Measurements from ENCODE around the gene DCTPP1.
A peak's percentile ranks its signal among the peaks of the same experiment; 100 is the strongest.

DCTPP1 gene

DNA sequence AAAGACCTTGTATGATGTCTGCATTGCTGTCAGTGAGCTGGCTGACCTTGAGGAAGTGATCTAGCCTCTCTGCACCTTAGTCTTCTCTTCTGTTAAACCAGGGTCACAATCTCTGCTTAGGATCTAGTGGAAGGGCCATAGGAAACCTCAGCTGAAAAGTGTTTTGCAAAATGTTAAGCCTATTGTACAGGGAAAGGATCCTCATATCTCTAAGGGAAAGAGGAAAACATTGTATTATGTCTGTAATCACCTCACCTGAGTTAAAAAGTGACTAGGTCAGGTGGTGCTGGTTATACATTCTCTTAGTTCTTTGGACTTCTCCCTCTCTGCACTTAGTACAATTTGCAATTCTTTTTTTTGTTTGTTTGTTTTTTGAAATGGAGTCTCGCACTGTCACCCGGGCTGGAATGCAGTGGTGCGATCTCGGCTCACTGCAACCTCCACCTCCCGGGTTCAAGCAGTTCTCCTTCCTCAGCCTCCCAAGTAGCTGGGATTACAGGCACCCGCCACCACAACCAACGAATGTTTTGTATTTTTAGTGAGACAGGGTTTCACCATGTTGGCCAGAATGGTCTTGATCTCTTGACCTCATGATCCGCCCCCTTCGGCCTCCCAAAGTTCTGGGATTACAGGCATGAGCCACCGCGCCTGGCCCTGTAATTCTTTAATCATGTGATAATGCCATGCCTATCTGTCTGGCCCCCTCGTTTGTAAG is 17.8 kb upstream of the DCTPP1 start:
- DNase-seq (ENCODE audit: low spot score): no peak

DNA sequence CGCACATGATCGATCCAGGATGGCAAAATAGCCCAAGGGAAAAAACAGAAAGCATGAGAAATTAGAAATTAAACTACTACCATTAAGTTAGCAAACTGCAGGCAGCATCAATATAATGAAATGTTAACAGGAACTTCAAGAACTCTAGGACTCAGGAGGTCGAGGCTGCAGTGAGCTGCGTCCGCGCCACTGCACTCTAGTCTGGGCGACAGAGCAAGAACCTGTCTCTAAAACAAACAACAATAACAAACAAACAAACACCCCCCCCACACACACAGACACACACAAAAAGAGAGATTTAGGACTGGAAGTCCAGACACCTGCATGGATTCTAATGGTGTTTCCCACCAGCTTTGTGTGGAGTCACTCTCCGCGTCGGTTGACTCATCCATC is 16.4 kb upstream of the DCTPP1 start:
- DNase-seq (ENCODE audit: low spot score): no peak

DNA sequence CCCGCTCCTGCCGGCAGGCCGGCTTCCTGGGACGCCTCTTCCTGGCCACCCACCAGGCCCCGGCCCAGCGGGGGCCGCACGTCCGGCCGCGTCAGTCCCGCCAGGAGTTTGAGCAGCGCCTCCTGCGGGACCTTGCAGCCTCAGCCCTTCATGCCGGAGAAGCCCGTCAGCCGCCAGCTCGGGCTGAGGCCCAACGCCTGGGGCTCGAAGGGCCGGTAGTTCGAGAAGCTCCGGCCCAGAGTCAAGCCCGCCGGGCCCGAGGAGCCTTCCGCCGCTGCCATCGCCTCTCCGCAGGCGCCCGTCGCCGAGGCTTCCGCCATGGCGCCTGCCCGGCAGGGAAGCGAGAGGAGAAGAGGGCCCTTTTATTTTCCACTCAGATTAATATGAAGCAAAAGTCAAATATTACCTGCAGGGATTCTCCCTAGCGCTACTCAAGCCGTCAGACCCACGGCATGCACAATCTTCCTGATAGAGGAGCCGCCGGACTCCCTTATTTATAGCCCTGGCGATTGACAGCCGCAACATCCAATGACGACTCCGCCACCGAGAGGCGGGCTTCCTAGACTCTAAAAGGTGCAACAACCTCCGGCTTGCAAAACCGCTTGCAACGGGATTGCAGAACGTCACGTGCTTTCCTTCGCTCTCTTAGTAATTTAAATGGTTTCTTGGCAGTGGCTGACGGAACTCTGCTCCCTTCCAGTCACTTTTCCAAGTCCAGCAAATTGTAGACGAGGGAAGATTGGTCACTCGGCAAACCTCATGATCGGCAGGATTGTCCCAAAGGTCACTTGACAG is 15.8 kb upstream of the DCTPP1 start, which contains the start of gene SEPHS2:
SEPHS2 (minus strand) TSS at position 467 of the 795 bp plus-strand sequence; CDS start at position 320, 147 bp downstream.
- peak; percentile 98 for DNase-seq (ENCODE audit: low spot score)

DNA sequence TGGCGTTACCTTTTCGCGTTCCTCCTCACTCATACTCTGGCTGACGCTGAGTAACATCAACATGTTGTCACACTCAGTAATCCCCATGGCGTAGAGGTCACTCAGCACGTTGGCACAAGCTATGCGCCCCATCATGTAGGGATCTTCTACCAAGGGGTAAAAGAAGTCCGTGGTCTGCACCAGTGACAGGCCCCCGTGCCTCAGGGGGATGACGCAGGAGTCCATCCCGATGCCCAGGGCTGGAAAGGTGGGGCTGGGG is 15.2 kb upstream of the DCTPP1 start:
- no peak for DNase-seq (ENCODE audit: low spot score)

DNA sequence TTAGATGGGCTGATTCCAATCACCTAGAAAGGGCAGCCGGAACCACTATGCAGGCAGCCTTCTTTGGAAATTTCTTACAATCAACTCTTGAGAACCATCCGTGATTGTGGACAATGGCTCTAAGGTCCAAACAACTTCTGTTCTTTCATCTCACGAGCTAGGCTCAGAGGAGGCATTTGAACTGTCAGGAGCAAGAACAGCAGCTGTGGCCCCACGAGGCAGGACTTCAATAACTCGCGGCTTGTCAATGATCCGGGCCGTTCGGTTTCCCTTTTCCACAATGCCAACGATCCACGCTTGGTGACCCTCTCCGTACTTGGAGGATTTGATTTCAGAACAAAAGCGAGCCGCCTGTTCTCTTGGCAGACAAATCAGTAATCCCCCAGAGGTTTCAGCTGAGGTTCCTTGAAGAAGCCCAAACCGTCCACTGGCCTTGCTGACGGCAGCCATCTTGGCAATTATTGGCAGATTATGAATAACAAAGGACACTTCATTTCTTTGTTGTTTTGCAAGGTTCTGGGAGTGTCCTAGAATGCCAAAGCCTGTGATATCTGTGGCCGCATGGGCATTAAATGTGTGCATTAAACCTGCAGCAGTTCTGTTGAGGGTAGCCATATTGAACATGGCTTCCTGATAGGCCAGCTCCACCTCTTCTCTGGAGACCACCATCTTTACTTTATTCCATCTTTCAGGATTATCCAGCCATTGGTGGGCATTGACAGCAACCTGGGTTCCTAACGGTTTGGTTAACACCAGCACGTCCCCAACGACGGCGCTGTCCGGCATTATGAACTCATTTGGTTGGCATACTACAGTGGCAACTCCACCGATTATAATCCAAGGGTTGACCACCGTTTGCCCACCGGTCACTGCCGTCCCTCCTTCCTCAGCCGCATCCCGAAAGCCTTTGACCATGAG is 14.7 kb upstream of the DCTPP1 start:
- no peak for DNase-seq (ENCODE audit: low spot score)

DNA sequence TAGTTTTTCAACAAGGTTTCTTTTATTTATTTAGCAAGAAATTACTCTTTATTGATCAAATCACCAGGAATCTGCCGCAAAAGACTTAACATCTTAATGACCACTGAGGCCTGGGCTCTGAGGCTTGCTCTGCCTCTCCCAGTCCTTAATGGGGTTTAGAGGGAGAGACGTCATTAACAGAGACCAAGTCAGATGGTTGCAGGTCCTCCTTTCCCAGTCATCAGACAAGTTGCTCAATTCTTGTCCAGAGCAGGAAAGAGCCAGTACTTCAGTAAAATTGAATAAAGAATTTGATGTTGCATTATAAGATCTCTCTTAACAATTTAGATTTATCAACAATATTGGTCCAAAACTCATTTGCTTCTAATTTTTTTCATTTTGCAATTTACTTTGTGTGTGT is 13.8 kb upstream of the DCTPP1 start:
- DNase-seq (ENCODE audit: low spot score): no peak

DNA sequence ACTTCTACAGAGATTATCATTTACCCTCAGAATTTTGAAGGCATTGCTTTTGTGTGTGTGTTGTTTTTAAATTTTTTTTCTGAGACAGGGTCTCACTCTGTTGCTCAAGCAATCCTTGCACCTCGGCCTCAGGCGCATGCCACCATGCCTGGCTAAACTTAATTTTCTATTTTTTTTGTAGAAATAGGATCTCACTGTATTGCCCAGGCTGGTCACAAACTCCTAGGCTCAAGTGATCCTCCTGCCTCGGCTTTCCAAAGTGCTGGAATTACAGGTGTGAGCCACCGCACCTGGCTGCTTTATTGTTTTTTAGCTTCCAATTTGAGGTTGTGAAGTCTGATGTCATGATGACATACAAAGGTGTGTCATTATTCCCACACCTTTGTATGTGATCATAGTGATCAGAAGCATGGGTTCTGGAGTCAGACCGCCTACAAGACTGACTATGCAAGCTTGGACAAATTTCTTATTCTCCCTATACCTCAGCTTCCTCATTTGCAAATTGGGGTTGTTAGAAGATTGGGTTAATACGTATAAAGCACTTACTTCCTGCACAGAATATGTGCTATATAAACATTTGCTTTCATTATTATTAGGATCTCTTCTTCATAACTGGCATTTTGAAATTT is 10.0 kb upstream of the DCTPP1 start:
- no peak for DNase-seq (ENCODE audit: low spot score)

DNA sequence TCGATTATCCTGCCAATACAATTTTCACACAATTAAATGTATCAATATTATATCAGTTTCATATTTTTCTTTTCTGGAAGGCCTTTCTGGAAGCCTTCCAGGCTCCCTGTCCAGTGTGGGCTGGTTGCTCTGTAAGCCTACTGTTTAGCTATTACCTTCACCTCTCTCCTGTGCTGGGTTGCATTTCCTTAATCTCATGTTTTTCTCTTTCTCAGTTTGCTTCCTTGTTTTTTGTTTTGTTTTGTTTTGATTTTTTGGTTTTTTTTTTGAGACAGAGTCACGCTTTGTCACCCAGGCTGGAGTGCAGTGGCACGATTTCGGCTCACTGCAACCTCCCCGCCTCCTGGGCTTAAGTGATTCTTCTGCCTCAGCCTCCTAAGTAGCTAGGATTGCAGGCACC is 9.0 kb upstream of the DCTPP1 start:
- DNase-seq (ENCODE audit: low spot score): no peak

DNA sequence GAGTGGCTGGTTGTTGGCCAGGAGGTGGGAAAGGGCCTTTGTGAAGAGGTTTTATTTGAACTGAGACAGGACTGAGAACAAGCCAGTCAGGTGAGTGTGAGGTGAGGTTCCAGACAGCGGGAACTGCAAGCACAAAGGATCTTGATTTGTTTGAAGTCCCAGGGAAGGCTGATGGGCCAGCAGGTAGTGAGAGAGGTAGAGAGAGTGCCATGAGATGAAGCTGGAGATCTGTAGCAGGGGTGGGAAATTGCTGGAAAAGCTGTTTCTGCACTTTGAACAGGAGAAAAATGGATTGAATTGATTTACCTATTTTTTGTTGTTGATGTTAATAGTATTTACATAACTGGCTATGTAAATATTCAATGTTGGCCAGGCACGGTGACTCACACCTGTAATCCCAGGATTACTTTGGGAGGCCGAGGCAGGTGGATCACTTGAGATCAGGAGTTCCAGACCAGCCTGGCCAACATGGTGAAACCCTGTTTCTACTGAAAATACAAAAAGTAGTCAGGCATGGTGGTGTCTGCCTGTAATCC is 7.7 kb upstream of the DCTPP1 start:
- DNase-seq (ENCODE audit: low spot score): no peak

DNA sequence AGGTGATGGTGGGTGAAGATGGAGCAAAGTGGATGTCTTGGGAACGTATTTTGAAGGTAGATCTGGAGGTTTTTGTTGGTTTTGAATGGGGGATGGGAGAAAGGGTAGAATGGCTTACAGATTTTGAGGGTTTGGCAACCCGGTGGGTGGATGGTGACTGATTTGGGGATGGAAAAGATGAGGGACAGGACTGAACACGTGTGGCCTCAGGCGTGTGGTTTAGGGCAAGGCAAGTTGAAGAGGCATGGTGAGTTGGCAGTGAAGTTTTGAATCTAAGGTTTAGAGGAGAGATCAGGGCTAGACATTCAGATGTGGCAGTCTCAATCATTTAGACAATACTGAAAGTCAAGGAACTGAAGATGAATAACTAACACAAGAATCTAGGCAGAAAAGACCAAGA is 5.0 kb upstream of the DCTPP1 start:
- no peak for DNase-seq (ENCODE audit: low spot score)

DNA sequence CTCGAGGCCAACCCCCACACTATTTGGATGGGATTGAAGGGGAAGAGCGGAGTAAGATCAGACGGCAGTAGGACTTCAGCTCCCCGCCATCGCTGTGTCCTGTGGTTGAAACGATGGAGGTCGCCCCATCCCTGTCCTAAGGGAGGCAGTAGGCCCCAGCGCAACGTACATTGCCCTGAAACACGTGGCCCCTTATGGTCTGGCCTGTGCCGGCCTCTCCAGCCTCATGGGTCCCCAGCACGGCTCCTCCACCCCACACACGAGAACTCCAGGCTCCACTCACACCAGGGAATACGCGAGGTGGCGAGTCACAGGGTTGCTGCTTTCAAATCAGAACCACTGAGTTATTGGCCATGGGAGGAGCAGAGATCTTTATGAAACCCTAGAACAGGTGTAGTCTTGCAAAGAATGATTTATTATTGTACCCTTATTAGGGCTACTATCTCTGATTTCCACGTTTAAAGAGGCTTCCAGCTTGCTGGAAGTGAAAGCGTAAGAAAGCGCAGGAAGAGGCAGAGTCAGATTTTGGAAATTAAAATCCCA is 669 bp upstream of the DCTPP1 start:
- DNase-seq (ENCODE audit: low spot score): no peak

DNA sequence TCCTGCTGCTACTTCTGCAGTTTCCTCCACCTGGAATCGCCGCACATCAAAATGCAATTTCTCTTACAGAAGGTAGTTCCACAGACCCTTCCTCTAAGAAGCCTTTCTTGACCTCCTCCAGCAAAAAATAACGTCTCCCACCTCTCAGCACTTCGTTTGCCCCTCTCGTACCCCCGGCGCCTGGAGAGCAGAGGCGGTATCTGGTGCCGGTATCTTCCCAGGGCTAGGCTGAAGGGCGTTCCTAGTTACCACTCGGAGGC is 482 bp downstream of the DCTPP1 start:
- no peak for DNase-seq (ENCODE audit: low spot score)

DNA sequence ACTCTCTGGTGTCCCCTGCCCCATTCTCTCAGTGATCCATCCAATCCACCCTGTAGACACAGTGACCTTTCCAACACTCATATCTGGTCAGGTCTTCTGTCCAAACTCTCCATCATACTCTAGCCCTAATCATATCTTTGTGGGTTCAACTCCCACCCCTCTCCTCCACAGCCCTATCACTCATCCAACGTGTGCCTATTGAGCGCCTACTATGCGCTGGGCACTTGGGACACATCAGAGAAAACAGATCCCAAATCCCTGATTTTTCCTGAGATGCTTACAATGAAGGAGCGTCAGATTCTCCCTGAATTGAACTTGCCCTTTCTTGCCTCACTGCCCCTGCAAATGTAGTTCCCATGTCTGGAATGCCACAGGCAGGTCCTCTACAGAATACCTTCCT is 1.8 kb downstream of the DCTPP1 start:
- DNase-seq (ENCODE audit: low spot score): no peak

DNA sequence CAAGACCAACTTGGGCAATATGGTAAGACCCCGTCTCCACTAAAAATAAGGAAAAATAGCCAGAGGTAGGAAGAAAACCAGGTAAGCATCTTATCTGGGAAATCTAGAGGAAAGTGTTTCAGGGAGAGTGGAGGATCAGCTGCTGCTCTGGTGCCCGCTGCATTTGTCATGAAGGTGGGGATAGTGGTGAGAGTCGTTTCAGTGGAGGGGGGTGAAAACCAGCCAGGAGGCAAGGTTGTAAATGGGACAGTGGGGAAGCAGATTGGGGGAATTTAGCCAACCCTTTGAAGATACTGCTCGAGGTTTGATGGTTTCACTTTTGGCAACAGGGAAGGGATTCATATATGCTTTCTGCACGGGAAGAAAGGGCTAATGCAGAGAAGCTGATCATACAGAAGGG is 8.8 kb downstream of the DCTPP1 start:
- no peak for DNase-seq (ENCODE audit: low spot score)

DNA sequence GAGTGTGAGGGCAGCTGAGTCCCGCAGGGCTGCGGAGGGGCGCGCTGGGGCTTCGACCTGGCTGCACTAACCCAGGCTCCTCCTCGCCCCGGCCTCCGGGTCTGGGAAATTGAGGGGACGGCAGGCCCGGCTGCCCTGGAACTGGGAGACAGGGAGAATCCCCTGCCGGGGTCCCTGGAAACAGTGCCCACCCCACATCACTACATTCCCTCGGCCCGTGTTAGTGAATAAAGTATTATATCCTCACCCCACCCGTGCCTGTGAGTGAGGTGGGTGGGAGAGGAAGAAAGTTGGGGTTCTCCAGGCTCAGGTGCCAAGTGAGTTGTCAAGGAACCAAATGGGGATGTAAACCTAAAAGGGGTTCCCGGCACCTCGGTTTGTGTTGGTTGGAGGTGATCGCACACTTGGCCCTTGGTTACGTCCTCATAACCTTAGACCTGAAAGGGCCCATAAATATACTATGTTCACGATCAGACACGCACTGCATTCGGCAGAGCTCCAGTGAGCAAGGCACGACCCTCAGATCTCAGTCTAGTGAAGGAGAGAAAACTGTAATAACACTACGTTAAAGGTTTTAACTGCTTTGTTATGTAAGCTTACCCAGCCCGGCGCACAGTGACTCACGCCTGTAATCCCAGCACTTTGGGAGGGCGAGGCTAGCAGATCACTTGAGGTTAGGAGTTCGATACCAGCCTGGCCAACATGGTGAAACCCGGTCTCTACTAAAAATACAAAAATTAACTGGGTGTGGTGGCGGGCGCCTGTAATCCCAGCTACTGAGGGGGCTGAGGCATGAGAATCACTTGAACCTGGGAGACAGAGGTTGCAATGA is 11.3 kb downstream of the DCTPP1 start:
- no peak for DNase-seq (ENCODE audit: low spot score)

DNA sequence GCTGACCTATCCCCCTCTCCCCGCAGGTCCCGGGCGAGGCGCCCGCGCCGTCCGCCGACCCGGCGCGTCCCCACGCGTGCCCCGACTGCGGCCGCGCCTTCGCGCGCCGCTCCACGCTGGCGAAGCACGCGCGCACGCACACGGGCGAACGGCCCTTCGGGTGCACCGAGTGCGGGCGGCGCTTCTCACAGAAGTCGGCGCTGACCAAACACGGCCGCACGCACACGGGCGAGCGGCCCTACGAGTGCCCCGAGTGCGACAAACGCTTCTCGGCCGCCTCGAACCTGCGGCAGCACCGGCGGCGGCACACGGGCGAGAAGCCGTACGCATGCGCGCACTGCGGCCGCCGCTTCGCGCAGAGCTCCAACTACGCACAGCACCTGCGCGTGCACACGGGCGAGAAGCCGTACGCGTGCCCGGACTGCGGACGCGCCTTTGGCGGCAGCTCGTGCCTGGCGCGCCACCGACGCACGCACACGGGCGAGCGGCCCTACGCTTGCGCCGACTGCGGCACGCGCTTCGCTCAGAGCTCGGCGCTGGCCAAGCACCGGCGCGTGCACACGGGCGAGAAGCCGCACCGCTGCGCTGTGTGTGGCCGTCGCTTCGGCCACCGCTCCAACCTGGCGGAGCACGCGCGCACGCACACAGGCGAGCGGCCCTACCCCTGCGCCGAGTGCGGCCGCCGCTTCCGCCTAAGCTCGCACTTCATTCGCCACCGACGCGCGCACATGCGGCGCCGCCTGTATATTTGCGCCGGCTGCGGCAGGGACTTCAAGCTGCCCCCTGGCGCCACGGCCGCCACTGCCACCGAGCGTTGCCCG is 12.1 kb downstream of the DCTPP1 start:
- no peak for DNase-seq (ENCODE audit: low spot score)

DNA sequence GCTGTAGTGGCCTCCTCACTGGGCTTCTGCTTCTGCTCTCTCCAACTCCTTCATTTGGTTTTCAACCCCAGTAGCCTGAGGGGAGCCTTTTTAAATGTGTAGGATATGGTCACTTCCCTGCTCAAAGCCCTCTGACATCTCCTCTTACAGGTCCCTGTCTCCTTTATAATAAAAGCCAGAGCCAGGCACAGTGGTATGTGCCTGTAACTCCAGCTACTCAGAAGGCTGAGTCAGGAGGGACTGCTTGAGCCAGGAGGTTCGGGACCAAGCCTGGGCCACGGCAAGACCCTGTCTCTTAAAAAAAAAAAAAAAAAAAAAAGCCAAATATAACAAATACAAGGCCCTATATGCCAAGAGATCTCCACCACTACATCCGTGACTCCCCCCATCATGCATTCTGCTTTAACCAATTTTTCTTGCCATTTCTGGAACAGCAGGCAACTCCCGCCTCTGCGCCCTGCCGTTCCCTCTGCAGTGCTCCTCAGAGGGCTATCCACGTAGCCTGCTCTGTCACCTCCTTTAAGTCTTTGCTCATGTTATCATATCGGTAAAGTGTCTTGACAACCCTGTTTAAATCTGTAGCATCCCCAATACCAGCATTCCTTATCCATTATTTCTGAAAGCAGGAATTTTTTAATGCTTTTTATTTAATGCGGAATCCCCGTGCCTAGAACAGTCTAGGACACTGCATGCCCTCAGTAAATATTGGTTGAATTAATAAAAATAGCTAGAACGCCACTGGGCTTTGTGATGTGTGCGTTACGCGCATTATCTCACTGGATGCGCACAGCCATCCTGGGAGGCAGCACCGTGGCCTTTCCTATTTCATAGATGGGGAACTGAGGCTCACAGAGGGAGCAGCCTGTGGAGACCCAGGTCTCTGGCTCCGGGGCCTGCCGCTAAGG is 13.0 kb downstream of the DCTPP1 start:
- DNase-seq (ENCODE audit: low spot score): no peak

DNA sequence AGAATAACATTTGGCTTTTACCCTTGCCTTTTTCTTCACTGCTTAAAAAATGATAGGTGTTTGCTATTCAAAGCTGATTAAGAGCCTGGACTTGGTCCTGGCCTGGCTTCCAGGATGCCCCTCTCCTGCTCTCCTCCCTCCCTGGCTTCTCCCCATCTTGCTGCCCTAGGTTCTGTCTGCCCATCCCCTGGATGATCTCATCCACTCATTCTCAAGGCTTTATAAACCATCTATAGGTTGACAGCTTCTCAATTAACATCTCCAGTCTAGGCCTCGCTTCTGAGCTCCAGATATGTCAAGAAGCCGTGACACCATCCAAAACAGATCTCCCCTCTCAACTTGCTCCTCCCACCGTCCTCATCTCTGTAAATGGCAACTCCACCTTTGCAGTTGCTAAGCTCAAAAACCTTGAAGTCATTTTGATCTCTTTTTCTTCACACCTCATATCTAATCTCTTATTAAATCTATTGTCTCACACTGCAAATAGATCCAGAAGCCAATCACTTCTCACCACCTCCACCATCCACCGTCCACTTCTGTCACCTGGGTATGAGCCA is 13.7 kb downstream of the DCTPP1 start:
- DNase-seq (ENCODE audit: low spot score): no peak
